GM21528 (cell line): ENCODE results near the gene PCIF1.

Experiments
- ATAC-seq: cut with Tn5 transposase; IDR thresholded peaks from one replicate; pipeline ENCODE4 v1.9.1; 2021; ENCODE audit warnings: mild to moderate bottlenecking, moderate library complexity; ENCODE audit not compliant: unreplicated experiment, low FRiP score

PCIF1 gene

GRCh38 chr20:45964006-45964400 lies 29.5 kb downstream of the PCIF1 start:
- ATAC-seq, result no peak

- no peak for ATAC-seq
These were observed 30.9 kb downstream of the PCIF1 start for GRCh38 chr20:45965169-45966002.

GRCh38 chr20:45967551-45968080 lies 33.1 kb downstream of the PCIF1 start:
- ATAC-seq, result no peak

GRCh38 chr20:45968081-45968671 lies 33.7 kb downstream of the PCIF1 start:
- no peak for ATAC-seq

GRCh38 chr20:45968801-45969711 lies 34.6 kb downstream of the PCIF1 start:
- ATAC-seq, result no peak

- no peak for ATAC-seq
These were observed 35.5 kb downstream of the PCIF1 start for GRCh38 chr20:45969712-45970634.

- ATAC-seq, result peak; percentile 5
These were observed 36.4 kb downstream of the PCIF1 start for GRCh38 chr20:45970646-45971424.

- ATAC-seq, result peak; percentile 25
These were observed 36.9 kb downstream of the PCIF1 start for GRCh38 chr20:45971425-45971674.

- ATAC-seq, result peak; percentile 63
These were observed 37.4 kb downstream of the PCIF1 start, which contains the start of gene ZNF335 for GRCh38 chr20:45971675-45972499. TSS of gene ZNF335 (minus strand) at chr20:45972203. CDS start at chr20:45971410, 793 bp downstream.

- ATAC-seq, result no peak
These were observed 38.2 kb downstream of the PCIF1 start for GRCh38 chr20:45972500-45973183.

GRCh38 chr20:45974896-45975565 lies 40.5 kb downstream of the PCIF1 start:
- no peak for ATAC-seq

GRCh38 chr20:45975686-45976085 lies 41.2 kb downstream of the PCIF1 start:
- ATAC-seq, result no peak

GRCh38 chr20:45976086-45976485 lies 41.6 kb downstream of the PCIF1 start:
- ATAC-seq, result no peak

GRCh38 chr20:45981261-45981660 lies 46.8 kb downstream of the PCIF1 start:
- no peak for ATAC-seq

- ATAC-seq, result no peak
These were observed 48.8 kb downstream of the PCIF1 start for GRCh38 chr20:45983279-45983743.

GRCh38 chr20:45985573-45985972 lies 51.1 kb downstream of the PCIF1 start:
- ATAC-seq, result no peak
